A673 (cell line): ENCODE data around the gene SCRT2. TPM values are rescaled to one million over a fixed set of nuclear protein-coding genes. Genes with fewer than 3 reads are reported as not detected.

Experiments
- BruUV-seq: library from RNA; stranded (reverse); fragments of 400-500 nt; replicated peaks from 2 replicates; lab custom pipeline; 2021; lab: Mats Ljungman, UMichigan
- CTCF ChIA-PET: fragments of 300-600 bp; sonication (Branson Sonifier 250); formaldehyde crosslinking; loops from one replicate; lab custom pipeline; 2022; ENCODE audit warnings: antibody characterized with exemption; lab: Charles Lee
- POLR2A ChIA-PET: fragments of 300-600 bp; sonication (Branson Sonifier 250); formaldehyde crosslinking; loops from one replicate; lab custom pipeline; 2022; ENCODE audit warnings: antibody characterized with exemption; ENCODE audit not compliant: low non-redundant PET; lab: Charles Lee
- DNase-seq: peaks from one replicate; pipeline ENCODE4 v3.0.0-alpha.2; 2015; ENCODE audit warnings: low spot score
- H3K27ac ChIP-seq: fragments of 200-600 bp; sonication (generic); 2 replicates; pipeline ENCODE4 v1.5.1; 2016; ENCODE audit warnings: mixed run types, low read depth, mild to moderate bottlenecking, mixed read lengths, antibody characterized with exemption, low read length; ENCODE audit not compliant: poor library complexity, severe bottlenecking
- H3K27me3 ChIP-seq: fragments of 200-600 bp; sonication (generic); replicated peaks from 2 replicates; pipeline ENCODE4 v1.6.1; 2017; ENCODE audit warnings: mixed run types, low read depth, mild to moderate bottlenecking, mixed read lengths, antibody characterized with exemption, low read length; ENCODE audit not compliant: insufficient read depth, poor library complexity
- H3K36me3 ChIP-seq: fragments of 200-600 bp; sonication (generic); 2 replicates; pipeline ENCODE4 v1.6.1; 2016; ENCODE audit warnings: mixed run types, mild to moderate bottlenecking, mixed read lengths, antibody characterized with exemption, low read length; ENCODE audit not compliant: insufficient read depth, poor library complexity, severe bottlenecking
- H3K4me1 ChIP-seq: fragments of 200-600 bp; sonication (generic); 2 replicates; pipeline ENCODE4 v1.6.1; 2017; ENCODE audit warnings: mixed run types, mild to moderate bottlenecking, mixed read lengths, antibody characterized with exemption, low read length; ENCODE audit not compliant: insufficient read depth, poor library complexity, severe bottlenecking
- H3K4me3 ChIP-seq: fragments of 200-600 bp; sonication (generic); 2 replicates; pipeline ENCODE4 v1.5.1; 2016; ENCODE audit warnings: low read depth, mixed run types, mild to moderate bottlenecking, mixed read lengths, low read length; ENCODE audit not compliant: poor library complexity, severe bottlenecking
- H3K9me3 ChIP-seq: fragments of 200-600 bp; sonication (generic); 2 replicates; pipeline ENCODE4 v1.6.1; 2016; ENCODE audit warnings: mixed run types, low read depth, mild to moderate bottlenecking, mixed read lengths, antibody characterized with exemption, low read length; ENCODE audit not compliant: poor library complexity, severe bottlenecking
- EZH2 ChIP-seq: fragments of 200-600 bp; sonication (generic); IDR thresholded peaks from 2 replicates; pipeline ENCODE4 v1.6.1; 2017; ENCODE audit warnings: borderline replicate concordance, low read depth, mild to moderate bottlenecking, mixed read lengths, antibody characterized with exemption, low read length; ENCODE audit not compliant: poor library complexity, severe bottlenecking
- intact Hi-C: fragments of 100-400 bp; cut with micrococcal nuclease; formaldehyde crosslinking; loops from one replicate; pipeline ENCODE4 v1.10.0; 2022; ENCODE audit not compliant: unreplicated experiment
- total RNA-seq: library from RNA; stranded (reverse); gene quantifications from 2 replicates; pipeline ENCODE4 v1.2.3, GENCODE V29; 2021
- TF ChIP-seq, protein P1 (sequence below): fragments of 300-800, 200-600 bp; sonication (generic); conservative IDR thresholded peaks from 2 replicates; pipeline ENCODE4 v1.5.1; 2017; ENCODE audit warnings: low read depth, mild to moderate bottlenecking, antibody characterized with exemption, low read length, moderate library complexity, mixed read lengths

Gene SCRT2
- total RNA-seq, 1 experiment from 2014 or later, result 0.69 TPM

DNA sequence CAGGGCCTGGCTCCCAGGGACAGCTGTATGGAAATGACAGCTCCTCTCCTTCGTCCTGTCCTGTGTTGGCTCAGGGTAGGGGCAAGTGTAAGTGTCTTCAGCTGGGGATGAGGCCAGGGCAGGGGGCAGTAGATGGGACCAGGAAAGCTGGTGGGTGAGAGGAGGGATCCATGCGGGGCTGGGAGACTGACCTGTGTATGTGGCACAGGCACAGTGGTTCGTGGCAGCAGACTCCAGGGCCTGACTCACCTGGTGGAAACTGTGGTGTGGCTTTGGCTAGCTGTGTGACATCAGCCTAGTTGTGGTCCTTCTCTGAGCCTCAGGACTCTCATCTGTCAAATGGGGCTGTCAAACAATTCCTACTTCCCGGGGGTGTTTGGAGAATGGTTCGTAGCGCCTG lies 13.7 kb upstream of the SCRT2 start:
- intact Hi-C loops, result no loop called here

DNA sequence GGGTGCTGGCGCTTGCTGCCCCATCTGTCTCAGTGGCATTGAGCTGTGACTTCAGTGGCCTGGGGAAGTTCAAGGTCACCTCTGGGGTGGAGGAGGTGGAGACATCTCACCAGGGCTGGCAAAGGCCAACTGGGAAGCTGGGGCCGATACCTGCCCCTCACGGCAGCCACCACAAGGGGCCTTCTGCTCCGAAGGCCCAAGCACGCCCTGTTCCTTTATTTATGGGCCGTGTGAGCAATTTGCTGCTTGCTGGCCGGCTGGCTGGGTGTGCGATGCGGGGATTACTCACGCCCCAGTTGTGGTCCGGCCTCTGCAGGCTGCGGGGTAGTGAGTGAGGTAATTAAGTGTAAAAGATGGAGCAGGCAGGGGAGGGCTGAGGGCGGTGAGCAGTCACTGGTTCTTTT lies 13.2 kb upstream of the SCRT2 start:
- H3K27ac ChIP-seq, result no peak overlapping the region
- H3K4me1 ChIP-seq, result no peaks in the 10 kb centered on the region
- no peak for DNase-seq
- POLR2A ChIA-PET, result no interaction called here
- intact Hi-C loops, result no loop called here
- H3K27me3 ChIP-seq, result peaks cover 24% of the 10 kb centered on the region
- H3K4me3 ChIP-seq, result no peak overlapping the region
- TF ChIP-seq, protein P1, sequence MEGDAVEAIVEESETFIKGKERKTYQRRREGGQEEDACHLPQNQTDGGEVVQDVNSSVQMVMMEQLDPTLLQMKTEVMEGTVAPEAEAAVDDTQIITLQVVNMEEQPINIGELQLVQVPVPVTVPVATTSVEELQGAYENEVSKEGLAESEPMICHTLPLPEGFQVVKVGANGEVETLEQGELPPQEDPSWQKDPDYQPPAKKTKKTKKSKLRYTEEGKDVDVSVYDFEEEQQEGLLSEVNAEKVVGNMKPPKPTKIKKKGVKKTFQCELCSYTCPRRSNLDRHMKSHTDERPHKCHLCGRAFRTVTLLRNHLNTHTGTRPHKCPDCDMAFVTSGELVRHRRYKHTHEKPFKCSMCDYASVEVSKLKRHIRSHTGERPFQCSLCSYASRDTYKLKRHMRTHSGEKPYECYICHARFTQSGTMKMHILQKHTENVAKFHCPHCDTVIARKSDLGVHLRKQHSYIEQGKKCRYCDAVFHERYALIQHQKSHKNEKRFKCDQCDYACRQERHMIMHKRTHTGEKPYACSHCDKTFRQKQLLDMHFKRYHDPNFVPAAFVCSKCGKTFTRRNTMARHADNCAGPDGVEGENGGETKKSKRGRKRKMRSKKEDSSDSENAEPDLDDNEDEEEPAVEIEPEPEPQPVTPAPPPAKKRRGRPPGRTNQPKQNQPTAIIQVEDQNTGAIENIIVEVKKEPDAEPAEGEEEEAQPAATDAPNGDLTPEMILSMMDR, result no peak
- TF ChIP-seq EZH2, result no peak
- BruUV-seq, result no TSS peak
- no peaks in the 10 kb centered on the region for H3K9me3 ChIP-seq
- H3K36me3 ChIP-seq, result no peaks in the 10 kb centered on the region
- CTCF ChIA-PET, result no interaction called here

More for the DNA sequence above, 13.7 kb upstream of the SCRT2 start:
- H3K4me1 ChIP-seq, result no peaks in the 10 kb centered on the region
- H3K9me3 ChIP-seq, result no peaks in the 10 kb centered on the region
- TF ChIP-seq, protein P1, result no peak
- TF ChIP-seq EZH2, result no peak
- DNase-seq, result no peak
- H3K36me3 ChIP-seq, result no peaks in the 10 kb centered on the region
- ChIA-PET CTCF (no interaction called here), POLR2A (no interaction called here)
- no peak overlapping the region for H3K27ac ChIP-seq
- H3K4me3 ChIP-seq, result no peak overlapping the region
- no TSS peak for BruUV-seq
- H3K27me3 ChIP-seq, result peaks cover 24% of the 10 kb centered on the region

DNA sequence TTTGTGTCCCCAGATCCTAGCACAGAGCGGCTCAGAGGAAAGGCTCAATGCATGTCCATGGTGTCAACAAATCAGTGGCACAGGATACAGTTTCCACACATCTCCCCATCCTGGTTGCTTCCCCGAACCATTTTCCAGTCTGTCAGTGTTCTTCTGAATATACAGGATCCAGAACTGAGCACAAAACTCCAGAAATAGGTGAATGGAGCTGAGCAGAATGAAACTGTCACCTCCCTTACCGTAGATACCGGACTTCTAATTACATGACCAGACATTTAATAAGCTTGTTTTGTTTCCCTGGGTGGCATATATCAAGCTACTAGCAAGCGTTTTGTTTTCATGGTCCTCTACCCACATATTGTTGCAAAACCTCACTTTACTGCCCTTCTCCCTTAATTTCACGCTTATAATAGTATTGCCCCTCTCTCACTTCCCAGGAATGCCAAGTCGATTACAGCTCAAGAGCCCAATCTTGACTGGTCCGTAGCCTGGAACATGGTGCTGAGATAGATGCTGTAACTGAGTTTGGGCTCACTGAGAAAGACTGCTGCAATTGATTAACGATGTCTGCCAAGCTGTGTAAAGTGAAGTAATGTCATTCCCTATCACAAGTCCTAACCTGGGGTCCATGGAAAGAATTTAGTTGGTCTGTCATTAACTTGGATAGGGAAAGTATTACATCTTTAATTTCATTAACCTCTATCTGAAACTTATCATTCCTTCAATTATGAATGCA lies 12.0 kb upstream of the SCRT2 start:
- no peaks in the 10 kb centered on the region for H3K4me1 ChIP-seq
- H3K9me3 ChIP-seq, result no peaks in the 10 kb centered on the region
- ChIA-PET POLR2A (no interaction called here), CTCF (no interaction called here)
- TF ChIP-seq, protein P1, result no peak
- no peak for TF ChIP-seq EZH2
- no peak for DNase-seq
- no peak overlapping the region for H3K4me3 ChIP-seq
- peaks cover 24% of the 10 kb centered on the region for H3K27me3 ChIP-seq
- H3K27ac ChIP-seq, result no peak overlapping the region
- intact Hi-C loops, result no loop called here
- no TSS peak for BruUV-seq
- no peaks in the 10 kb centered on the region for H3K36me3 ChIP-seq
